Mesothelial cell of epicardium (in vitro differentiated cells): ENCODE results near the gene HS6ST3. TPM values are rescaled to one million over a fixed set of nuclear protein-coding genes. Genes with fewer than 3 reads are reported as not detected.

Source experiments
- DNase-seq, 2 experiments: peaks; one replicate each; pipeline ENCODE4 v3.0.0; 2021; ENCODE audit warnings: low spot score in 2 of 2; ENCODE audit not compliant: unreplicated experiment in 2 of 2
- H3K27ac Mint-ChIP-seq: 2 replicates; pipeline ENCODE4 v1.8.0; 2021; ENCODE audit warnings: mixed read lengths
- H3K27me3 Mint-ChIP-seq: 2 replicates; pipeline ENCODE4 v1.8.0; 2021; ENCODE audit warnings: low read depth, mixed read lengths
- H3K36me3 Mint-ChIP-seq: 2 replicates; pipeline ENCODE4 v1.8.0; 2021; ENCODE audit warnings: mixed read lengths
- H3K4me1 Mint-ChIP-seq: 2 replicates; pipeline ENCODE4 v1.8.0; 2021; ENCODE audit warnings: mixed read lengths
- H3K4me3 Mint-ChIP-seq: 2 replicates; pipeline ENCODE4 v1.8.0; 2021; ENCODE audit warnings: mild to moderate bottlenecking, moderate library complexity, mixed read lengths
- H3K9me3 Mint-ChIP-seq: 2 replicates; pipeline ENCODE4 v1.8.0; 2021; ENCODE audit warnings: mixed read lengths
- total RNA-seq: library from RNA; stranded (reverse); gene quantifications from 3 replicates; pipeline ENCODE4 v1.2.1, GENCODE V29; 2021
- TF ChIP-seq, protein P1 (sequence below): fragments of 200-600 bp; sonication (generic); IDR thresholded peaks from one replicate; pipeline ENCODE4 v1.5.0; 2021; ENCODE audit warnings: antibody characterized with exemption; ENCODE audit not compliant: unreplicated experiment

Gene HS6ST3
- total RNA-seq, 1 donor from 2014 or later: 0.60 TPM

GRCh38 chr13:96075953-96076543 lies 13.9 kb upstream of the HS6ST3 start:
- peaks cover 2% of the 10 kb centered on the region for H3K27me3 Mint-ChIP-seq

GRCh38 chr13:96080676-96081075 lies 9.2 kb upstream of the HS6ST3 start:
- H3K9me3 Mint-ChIP-seq: no peaks in the 10 kb centered on the region
- DNase-seq: no peak
- no peaks in the 10 kb centered on the region for H3K27me3 Mint-ChIP-seq
- no peaks in the 10 kb centered on the region for H3K36me3 Mint-ChIP-seq
- H3K4me3 Mint-ChIP-seq: no peak overlapping the region
- H3K4me1 Mint-ChIP-seq: peaks cover 15% of the 10 kb centered on the region
- no peak overlapping the region for H3K27ac Mint-ChIP-seq
- TF ChIP-seq, protein P1, sequence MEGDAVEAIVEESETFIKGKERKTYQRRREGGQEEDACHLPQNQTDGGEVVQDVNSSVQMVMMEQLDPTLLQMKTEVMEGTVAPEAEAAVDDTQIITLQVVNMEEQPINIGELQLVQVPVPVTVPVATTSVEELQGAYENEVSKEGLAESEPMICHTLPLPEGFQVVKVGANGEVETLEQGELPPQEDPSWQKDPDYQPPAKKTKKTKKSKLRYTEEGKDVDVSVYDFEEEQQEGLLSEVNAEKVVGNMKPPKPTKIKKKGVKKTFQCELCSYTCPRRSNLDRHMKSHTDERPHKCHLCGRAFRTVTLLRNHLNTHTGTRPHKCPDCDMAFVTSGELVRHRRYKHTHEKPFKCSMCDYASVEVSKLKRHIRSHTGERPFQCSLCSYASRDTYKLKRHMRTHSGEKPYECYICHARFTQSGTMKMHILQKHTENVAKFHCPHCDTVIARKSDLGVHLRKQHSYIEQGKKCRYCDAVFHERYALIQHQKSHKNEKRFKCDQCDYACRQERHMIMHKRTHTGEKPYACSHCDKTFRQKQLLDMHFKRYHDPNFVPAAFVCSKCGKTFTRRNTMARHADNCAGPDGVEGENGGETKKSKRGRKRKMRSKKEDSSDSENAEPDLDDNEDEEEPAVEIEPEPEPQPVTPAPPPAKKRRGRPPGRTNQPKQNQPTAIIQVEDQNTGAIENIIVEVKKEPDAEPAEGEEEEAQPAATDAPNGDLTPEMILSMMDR: no peak

More at GRCh38 chr13:96075953-96076543, 13.9 kb upstream of the HS6ST3 start:
- TF ChIP-seq, protein P1: peak; percentile 72
- DNase-seq: no peak
- H3K4me3 Mint-ChIP-seq: no peak overlapping the region
- H3K9me3 Mint-ChIP-seq: no peaks in the 10 kb centered on the region
- no peaks in the 10 kb centered on the region for H3K36me3 Mint-ChIP-seq
- H3K4me1 Mint-ChIP-seq: peaks cover 7% of the 10 kb centered on the region
- H3K27ac Mint-ChIP-seq: no peak overlapping the region

- H3K27me3 Mint-ChIP-seq: peaks cover 5% of the 10 kb centered on the region
Measured at GRCh38 chr13:96081888-96082287, 8.0 kb upstream of the HS6ST3 start.

DNA sequence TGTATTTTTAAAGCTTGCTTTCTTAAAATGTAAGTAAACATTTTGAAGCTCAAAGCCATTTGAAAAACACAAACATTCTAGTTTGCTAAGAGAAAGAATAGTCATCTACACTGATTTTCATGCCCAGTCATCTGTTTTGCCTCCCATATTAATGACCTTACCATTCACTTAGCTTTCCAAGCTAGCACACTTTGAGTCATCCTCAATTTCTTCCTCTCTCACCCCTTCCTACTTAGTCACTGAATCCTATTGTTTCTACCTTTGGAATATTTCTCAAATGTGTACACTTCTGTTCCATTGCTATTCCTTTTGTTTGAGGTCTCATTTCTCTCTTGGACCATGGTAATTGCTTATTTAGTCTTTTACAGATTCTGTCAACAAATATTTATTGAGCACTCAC lies 7.3 kb upstream of the HS6ST3 start:
- Mint-ChIP-seq H3K4me1 (peaks cover 20% of the 10 kb centered on the region), H3K9me3 (no peaks in the 10 kb centered on the region), H3K27me3 (peaks cover 12% of the 10 kb centered on the region), H3K4me3 (no peak overlapping the region), H3K27ac (no peak overlapping the region), H3K36me3 (no peaks in the 10 kb centered on the region)
- TF ChIP-seq, protein P1: no peak
- DNase-seq: no peak

More at GRCh38 chr13:96081888-96082287, 8.0 kb upstream of the HS6ST3 start:
- no peak for DNase-seq
- no peak overlapping the region for H3K27ac Mint-ChIP-seq
- H3K36me3 Mint-ChIP-seq: no peaks in the 10 kb centered on the region
- no peak overlapping the region for H3K4me3 Mint-ChIP-seq
- no peaks in the 10 kb centered on the region for H3K9me3 Mint-ChIP-seq
- TF ChIP-seq, protein P1: no peak
- H3K4me1 Mint-ChIP-seq: peaks cover 20% of the 10 kb centered on the region

DNA sequence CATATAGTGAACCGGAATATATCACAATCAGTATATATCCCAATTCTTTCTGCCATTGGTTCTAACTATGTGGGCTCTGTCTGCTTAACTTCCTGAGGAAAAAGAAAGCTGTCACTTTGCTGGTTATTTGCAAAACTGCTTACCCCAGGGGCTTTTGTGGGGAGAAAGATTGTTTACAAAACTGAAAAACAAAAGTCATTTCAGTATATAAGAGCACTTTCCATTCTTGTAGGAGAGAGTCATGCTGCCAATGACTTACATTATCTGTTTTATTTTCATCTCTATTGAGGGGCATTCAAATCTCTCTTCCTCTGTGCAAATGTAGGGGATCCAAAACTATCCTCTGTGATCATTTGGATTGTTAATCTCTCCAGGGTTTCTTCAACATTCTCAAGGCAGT lies 3.2 kb upstream of the HS6ST3 start:
- H3K27ac Mint-ChIP-seq: no peak overlapping the region
- no peaks in the 10 kb centered on the region for H3K9me3 Mint-ChIP-seq
- H3K36me3 Mint-ChIP-seq: no peaks in the 10 kb centered on the region
- DNase-seq: no peak
- peaks cover 41% of the 10 kb centered on the region for H3K27me3 Mint-ChIP-seq
- TF ChIP-seq, protein P1: no peak
- no peak overlapping the region for H3K4me3 Mint-ChIP-seq
- peaks cover 24% of the 10 kb centered on the region for H3K4me1 Mint-ChIP-seq
